NCI-H1694 (cell line): Measurements from ENCODE around the gene DCBLD1.
"Not testable (repeated sequence)": the region's sequence is repeated elsewhere in the genome, so short reads cannot be mapped to it uniquely, and the experiment has no call there.

Experiments
- DNase-seq: peaks from one replicate; lab custom pipeline; 2025; lab: John Stamatoyannopoulos, UW

The DCBLD1 gene

DNA sequence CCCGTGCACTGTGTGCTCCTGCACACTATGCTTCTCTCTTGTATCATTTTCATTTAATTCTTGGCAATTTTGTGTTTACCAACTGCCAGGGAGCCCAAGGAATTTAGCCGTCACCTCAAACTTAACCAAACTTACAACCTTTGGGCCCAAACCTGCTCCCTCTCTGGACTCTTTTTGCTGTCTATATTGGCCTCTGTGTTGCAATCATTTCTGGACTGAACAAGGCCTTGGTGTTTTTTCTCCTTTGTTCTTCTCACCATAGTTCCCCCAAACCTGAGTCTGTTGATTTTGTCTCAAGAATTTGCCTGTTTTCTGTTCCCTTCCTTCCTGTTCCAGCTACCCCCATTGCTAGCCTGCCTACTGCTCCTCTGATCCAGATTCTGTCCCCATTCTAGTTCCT is 19.2 kb downstream of the DCBLD1 start:
- DNase-seq: no peak

GRCh38 chr6:117502580-117502979 is 20.1 kb downstream of the DCBLD1 start:
- no peak for DNase-seq

DNA sequence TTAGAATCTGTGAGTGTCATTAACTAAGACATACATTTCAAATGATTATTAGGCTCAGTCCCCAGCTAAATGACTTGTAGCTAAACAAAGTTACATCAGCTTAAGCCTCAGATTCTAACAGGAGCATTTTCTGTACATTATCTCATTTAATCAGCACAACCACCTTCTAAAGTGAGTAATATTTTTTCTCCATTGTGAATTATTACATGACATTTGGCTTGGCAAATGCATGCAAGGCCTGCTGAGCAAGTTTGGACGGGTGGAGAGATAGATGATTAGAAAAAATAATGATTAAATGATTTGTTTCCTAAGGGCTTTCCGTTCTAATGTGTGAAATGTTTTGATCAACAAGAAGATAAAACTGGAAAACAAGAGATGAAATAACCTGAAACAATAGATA is 20.7 kb downstream of the DCBLD1 start:
- no peak for DNase-seq

DNA sequence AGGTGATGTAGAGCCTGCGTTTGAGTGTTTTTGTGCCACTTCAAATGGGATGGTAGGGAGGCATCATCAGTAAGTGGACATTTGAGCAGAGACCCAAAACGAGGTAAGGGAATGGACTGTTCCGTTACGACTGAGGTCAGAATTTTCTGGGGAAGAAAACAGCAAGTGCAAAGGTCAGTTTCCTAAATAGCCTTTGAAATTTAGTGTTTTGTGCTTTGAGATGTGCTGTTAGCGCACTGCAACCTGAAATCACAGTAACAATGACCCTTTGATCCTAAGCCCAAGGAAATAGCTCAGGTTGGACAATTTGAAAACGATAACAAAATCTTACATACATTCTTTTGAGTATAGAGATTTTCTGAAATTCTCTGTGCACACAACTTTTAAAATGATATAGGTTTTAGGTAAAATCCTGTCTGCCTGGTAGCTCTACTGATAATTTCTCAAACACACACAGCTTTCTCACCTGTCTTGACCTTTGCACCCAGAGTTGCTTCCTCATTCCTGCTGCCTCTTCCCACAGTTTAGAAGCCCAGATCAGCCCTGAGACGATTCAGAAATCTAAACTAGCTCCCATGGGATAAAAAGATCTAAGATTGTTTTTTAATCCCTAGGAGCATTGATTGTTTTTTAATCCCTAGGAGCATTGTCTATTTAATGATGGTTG is 22.1 kb downstream of the DCBLD1 start:
- DNase-seq: no peak

- DNase-seq: no peak
Observed at GRCh38 chr6:117505311-117505710, 22.8 kb downstream of the DCBLD1 start.

- DNase-seq: no peak
Observed at GRCh38 chr6:117506180-117506835, 23.8 kb downstream of the DCBLD1 start.

DNA sequence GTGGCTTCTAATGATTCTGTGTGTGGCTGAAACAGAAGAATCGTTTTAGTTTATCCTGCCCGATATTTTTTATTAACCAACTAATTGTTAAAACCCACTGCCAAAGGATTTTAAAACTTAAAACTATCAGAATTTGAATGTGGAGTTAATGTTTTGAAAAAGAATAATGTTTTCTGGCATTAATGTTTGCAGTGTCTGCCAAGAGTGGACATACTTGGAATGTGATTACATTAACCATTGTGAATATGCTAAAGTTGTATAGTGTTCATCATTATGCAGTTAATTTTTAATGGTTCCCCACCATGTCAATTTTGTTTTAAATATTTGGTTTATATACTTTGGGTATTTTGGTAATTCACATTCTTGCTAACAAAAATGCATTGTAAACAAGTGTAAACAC is 24.4 kb downstream of the DCBLD1 start:
- no peak for DNase-seq

DNA sequence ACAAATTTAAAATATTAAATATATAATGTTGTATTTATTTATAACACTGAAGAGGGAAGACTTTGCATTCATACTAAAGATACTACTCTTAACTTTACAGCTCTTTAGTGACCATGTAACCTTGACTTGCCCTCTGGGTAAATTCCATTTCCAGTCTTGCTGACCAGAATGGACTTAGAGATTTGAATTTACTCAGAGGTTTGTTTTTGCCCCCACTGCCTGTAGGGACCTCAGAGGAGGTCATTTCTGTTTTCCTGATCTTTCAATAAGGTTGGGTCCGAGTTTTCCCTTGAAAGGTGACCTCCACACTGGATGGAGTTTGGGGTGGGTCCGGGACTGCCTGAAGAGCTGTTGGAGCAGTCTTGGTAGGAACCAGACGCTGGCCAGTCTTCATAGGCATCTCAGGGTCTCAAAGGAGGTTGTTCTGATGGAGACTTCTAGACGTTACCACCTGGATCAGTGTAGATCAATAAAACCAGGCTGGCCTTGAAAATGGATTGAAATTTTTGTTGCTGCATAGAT is 26.0 kb downstream of the DCBLD1 start:
- DNase-seq: no peak

GRCh38 chr6:117509021-117509420 is 26.5 kb downstream of the DCBLD1 start:
- DNase-seq: no peak

DNA sequence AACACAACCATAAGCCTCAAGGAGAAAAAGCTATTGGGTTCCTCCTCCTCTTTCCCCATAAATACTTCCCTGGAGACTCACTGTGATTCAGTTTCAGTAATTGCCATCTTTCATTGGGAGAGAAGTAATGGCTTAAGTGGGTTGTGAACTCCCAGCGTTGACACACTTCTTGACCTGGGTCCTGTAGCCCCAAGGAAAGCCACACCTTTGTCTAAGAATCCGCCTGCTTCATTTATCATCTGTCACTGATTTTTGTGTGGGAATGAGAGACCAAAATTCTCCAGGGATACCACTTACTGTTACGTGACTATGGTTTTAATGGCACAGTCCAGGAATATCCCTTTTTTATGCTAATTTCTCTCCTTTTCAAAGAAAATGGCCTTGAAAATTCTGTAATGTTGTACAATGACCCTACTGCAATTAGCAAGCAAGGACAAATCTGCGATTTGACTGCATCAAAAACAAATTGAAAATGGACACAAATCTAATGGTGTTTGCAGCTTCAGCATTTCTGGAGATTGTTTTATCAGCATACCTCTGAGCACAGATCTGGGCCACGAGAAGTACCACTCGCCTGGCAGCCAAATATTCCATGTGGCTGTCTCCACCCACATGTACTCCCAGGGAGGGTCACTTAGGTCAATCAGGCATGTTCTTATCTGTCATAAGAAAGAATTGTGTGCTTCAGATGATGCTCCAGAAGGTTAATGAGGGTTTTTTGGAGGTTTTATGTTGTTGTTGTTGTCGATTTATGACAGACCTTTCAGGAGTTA is 29.8 kb downstream of the DCBLD1 start:
- no peak for DNase-seq

- no peak for DNase-seq
Observed at GRCh38 chr6:117512987-117513573, 30.6 kb downstream of the DCBLD1 start.

- no peak for DNase-seq
Observed at GRCh38 chr6:117513778-117514365, 31.4 kb downstream of the DCBLD1 start.

- DNase-seq: no peak
Observed at GRCh38 chr6:117514655-117515054, 32.2 kb downstream of the DCBLD1 start.

GRCh38 chr6:117515326-117515725 is 32.9 kb downstream of the DCBLD1 start:
- DNase-seq: no peak

- DNase-seq: not testable (repeated sequence)
Observed at GRCh38 chr6:117517995-117518394, 35.5 kb downstream of the DCBLD1 start.

DNA sequence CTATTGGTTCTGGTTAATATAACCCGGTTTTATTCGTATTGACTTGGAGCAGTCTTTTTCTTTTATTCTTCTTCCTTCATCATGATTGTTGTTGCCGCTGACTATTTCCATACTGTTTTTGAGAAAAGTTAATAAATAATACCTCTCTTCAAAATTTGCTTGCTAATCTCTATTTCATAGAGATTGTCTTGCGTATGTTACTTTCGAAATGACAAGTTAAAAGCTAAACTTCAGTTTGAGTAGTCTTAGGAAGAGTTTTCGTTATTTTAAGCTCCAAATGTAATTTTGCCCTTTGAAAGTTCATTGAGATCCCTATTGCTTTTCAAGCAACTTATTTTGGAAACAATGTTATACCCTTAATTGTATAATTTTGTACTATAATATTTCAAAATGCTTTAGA is 36.4 kb downstream of the DCBLD1 start:
- no peak for DNase-seq

DNA sequence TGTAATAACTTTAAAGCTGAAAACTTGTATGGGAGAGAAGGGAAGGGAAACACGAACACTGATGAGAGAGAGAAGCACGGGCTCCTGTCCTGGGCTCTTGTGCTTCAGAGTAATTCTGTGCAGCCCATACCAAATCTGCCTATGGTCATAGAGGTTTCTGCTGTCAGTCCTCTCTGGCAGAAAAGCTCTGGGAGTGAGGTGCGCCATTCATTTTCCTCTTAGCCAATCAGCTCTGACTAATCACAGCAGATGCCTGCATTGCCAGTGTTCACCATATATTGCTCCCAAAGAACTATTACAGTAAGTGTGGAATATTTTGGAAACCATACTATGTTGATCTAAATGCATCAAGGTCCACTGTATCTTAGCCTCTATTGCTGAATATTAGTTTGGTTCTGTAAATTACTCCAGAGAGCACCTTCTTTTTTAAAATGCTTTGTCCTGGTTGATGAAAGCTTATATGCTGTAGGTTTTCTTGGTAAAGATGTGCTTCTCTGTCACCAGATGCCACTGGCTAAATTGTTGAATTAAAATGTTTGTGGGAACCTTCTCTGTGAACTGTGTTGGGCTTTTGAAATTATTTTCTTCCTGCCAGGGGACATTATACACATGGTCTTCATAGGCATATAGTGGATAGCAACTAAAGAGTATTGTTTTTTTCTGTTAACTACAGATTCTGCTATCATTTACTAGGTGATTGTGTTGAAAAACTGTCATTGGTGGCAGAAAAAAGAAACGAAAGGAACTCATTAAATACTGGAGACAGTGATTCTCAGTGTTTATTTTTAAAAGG is 38.3 kb downstream of the DCBLD1 start:
- no peak for DNase-seq

GRCh38 chr6:117521791-117522502 is 39.5 kb downstream of the DCBLD1 start:
- DNase-seq: no peak

DNA sequence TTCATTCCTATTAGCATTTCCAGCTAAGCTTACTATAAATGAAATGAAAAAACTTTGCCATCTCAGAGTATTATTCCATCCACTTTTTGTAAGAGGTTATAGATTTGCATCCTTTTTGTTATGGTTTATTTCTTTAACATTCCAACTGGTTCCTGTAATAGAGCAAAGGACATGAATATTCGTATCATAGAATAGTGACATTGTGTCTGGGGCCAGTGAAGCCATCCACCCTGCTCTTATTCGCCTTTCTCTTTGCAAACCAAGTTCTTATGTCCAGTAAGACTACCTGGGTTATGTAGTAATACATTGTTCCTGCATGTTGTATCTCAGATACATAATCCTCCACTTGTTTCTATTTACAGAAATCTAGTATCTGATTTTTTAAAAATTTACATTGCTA is 43.1 kb downstream of the DCBLD1 start:
- DNase-seq: no peak

- no peak for DNase-seq
Observed at GRCh38 chr6:117530467-117531242, 48.2 kb downstream of the DCBLD1 start.
